A673 (cell line): ENCODE data around the gene MACROH2A1.

Experiments
- CTCF ChIP-seq: fragments of 300-800, 200-600 bp; sonication (generic); conservative IDR thresholded peaks from 2 replicates; pipeline ENCODE4 v1.5.1; 2017; ENCODE audit warnings: low read depth, mild to moderate bottlenecking, antibody characterized with exemption, low read length, moderate library complexity, mixed read lengths
- EZH2 ChIP-seq: fragments of 200-600 bp; sonication (generic); IDR thresholded peaks from 2 replicates; pipeline ENCODE4 v1.6.1; 2017; ENCODE audit warnings: borderline replicate concordance, low read depth, mild to moderate bottlenecking, mixed read lengths, antibody characterized with exemption, low read length; ENCODE audit not compliant: poor library complexity, severe bottlenecking

DNA sequence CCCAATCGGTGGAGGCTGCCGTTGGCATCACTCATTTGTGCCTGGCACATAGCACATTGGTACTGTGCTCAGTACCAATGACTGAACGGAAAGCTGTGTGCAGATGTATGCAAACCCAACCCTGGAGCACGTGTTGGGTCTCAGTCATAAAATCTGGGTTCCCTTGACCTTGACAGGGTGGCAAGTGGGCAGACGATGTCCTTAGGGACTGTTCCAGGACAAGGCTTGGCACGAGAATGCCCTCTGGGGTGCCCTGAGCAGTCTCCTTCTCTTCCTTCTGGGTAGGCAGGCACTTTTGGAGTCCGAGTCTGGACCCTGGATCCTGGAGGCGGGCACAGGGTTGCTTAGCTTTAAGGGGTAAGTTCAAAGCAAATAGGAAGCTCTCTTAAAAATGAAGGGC is 75.8 kb downstream of the MACROH2A1 start:
- TF ChIP-seq EZH2 (no peak), CTCF (no peak)
